ENCODE data around the gene NACC2.

DNA sequence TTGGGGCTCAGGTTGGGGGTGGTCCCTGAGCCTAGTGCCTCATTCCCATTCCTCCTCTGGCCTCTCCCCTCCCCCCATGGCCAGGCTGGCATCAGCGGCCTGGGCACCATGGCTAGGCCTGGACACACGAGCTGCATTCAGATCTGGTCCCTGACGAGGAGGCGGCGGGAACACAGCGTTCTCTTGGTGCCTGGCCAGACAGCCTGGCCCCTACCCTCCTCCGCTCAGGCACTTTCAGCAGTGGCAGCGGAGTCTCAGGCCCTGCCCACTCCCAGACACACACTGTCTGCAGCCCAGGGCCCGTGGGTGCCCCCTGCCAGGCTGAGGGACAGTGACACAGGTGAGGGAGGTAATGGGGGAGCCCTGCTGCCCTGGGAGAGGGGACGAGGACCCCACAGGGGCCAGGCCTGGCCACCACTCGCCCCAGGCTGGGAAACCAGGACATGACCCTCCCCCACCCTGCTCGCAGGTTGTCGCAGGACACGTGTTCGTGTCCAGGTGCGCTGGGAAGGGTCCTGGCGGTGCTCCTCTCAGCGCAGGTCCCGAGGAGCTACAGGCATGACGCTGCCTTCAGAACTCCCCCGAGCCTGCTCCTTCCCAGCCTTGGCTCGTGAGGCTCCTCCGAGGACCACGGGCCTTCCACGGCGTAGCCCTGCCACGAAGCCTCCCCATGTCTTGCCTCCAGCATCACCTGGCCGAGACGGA is 114.0 kb downstream of the NACC2 start:
- TF ChIP-seq, protein P1, sequence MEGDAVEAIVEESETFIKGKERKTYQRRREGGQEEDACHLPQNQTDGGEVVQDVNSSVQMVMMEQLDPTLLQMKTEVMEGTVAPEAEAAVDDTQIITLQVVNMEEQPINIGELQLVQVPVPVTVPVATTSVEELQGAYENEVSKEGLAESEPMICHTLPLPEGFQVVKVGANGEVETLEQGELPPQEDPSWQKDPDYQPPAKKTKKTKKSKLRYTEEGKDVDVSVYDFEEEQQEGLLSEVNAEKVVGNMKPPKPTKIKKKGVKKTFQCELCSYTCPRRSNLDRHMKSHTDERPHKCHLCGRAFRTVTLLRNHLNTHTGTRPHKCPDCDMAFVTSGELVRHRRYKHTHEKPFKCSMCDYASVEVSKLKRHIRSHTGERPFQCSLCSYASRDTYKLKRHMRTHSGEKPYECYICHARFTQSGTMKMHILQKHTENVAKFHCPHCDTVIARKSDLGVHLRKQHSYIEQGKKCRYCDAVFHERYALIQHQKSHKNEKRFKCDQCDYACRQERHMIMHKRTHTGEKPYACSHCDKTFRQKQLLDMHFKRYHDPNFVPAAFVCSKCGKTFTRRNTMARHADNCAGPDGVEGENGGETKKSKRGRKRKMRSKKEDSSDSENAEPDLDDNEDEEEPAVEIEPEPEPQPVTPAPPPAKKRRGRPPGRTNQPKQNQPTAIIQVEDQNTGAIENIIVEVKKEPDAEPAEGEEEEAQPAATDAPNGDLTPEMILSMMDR (conservative IDR thresholded peaks at IDR 0.05 in 1 of 2, IDR thresholded peaks at IDR 0.05 in 1 of 2; ENCODE audit: low read depth in 1 of 2, low read length in 2 of 2): no peak
- TF ChIP-seq EZH2 (IDR thresholded peaks at IDR 0.05; ENCODE audit: low read length, missing control alignments): no peak

All from fibroblast of lung (primary cell).